Measurements from ENCODE around the gene ANTKMT. TPM values are rescaled to one million over a fixed set of nuclear protein-coding genes. Genes with fewer than 3 reads are reported as not detected.
A peak's percentile ranks its signal among the peaks of the same experiment; 100 is the strongest.

The ANTKMT gene
- total RNA-seq (2021; ENCODE audit: unreplicated experiment) = 93.6 TPM
- polyA plus RNA-seq (2012; ENCODE audit: insufficient read length) = 75.7 TPM
- Bru-seq, nascent RNA = percentile 59 among the genes with signal in this experiment
- percentile 75 among the genes with signal in this experiment for BruChase-seq, experiment 1, labeled RNA remaining after a 2-hour chase
- BruChase-seq, experiment 2, labeled RNA remaining after a 6-hour chase = percentile 89 among the genes with signal in this experiment
- long read RNA-seq, transcript FAM173A-207 (5 exons, 1,052 nt) = major isoform, 16 of 76 reads
- long read RNA-seq, partial matches to known transcripts = 20 of 76 reads
- long read RNA-seq, other reads (novel, unspliced or antisense) = 29 of 76 reads

GRCh38 chr16:720990-721764 is at the start of gene ANTKMT:
Gene ANTKMT, plus strand, starts transcription at chr16:721146. Its CDS starts 129 bp downstream, at chr16:721275.
- POLR2A ChIA-PET = interaction anchor here (0.6 to 1.2 kb wide), 2 partner anchors 9 to 285 kb away, joined by 5 to 8 read pairs; no protein-coding TSS in a partner anchor
- BruUV-seq (replicated peaks) = no TSS peak

GRCh38 chr16:671353-672131 is 49.4 kb upstream of the ANTKMT start:
- peaks cover 28% of the 10 kb centered on the region for H3K4me1 ChIP-seq (ENCODE audit: control insufficient read depth, insufficient read depth, low read length)
- POLR2A ChIA-PET = no interaction called here
- BruUV-seq (replicated peaks) = no TSS peak
- ATAC-seq (no peak), DNase-seq (ENCODE audit: low read depth, low spot score) (no peak)
- TF ChIP-seq REST (IDR thresholded peaks at IDR 0.05; ENCODE audit: insufficient read depth in 1 of 2, low read depth in 2 of 2, low read length in 1 of 2) = no peak
- no peak for TF ChIP-seq CTCF (IDR thresholded peaks at IDR 0.05)
- TF ChIP-seq SIN3A (IDR thresholded peaks at IDR 0.05; ENCODE audit: borderline replicate concordance, insufficient read depth, low read depth, low read length) = no peak
- TF ChIP-seq POLR2AphosphoS5 (IDR thresholded peaks at IDR 0.05; ENCODE audit: low read depth, low read length) = no peak
- TF ChIP-seq TCF7L2 (IDR thresholded peaks at IDR 0.05; ENCODE audit: low read depth, low read length) = no peak
- H3K27me3 ChIP-seq (ENCODE audit: control insufficient read depth, insufficient read depth, low read length) = no peaks in the 10 kb centered on the region
- CTCF ChIA-PET = no interaction called here
- intact Hi-C loops (cut with micrococcal nuclease; ENCODE audit: unreplicated experiment) = no loop called here
- no peak overlapping the region for H3K27ac ChIP-seq (ENCODE audit: low read length)
- in situ Hi-C loops (cut with HindIII; ENCODE audit: low pct_unique_long_range_greater_than_20kb, low sequenced_read_pairs) = no loop called here
- H3K36me3 ChIP-seq (ENCODE audit: control insufficient read depth, insufficient read depth, low read length) = peaks cover 3% of the 10 kb centered on the region; the same call in 1 of the 2 replicates
- no peak overlapping the region for H3K4me3 ChIP-seq (ENCODE audit: low read depth in 2 of 2, low read length in 2 of 2)
- no peaks in the 10 kb centered on the region for H3K9me3 ChIP-seq (ENCODE audit: control insufficient read depth, insufficient read depth, low read depth, low read length)

More at GRCh38 chr16:720990-721764, at the start of gene ANTKMT:
- Histone ChIP-seq H3K4me1 (ENCODE audit: control insufficient read depth, insufficient read depth, low read length) (peaks cover 45% of the 10 kb centered on the region), H3K27me3 (ENCODE audit: control insufficient read depth, insufficient read depth, low read length) (no peaks in the 10 kb centered on the region), H3K36me3 (ENCODE audit: control insufficient read depth, insufficient read depth, low read length) (no peaks in the 10 kb centered on the region; the same call in 1 of the 2 replicates), H3K4me3 (ENCODE audit: low read depth in 2 of 2, low read length in 2 of 2) (peak within 1 kb of the TSS; percentile 72 to 77), H3K9me3 (ENCODE audit: control insufficient read depth, insufficient read depth, low read depth, low read length) (no peaks in the 10 kb centered on the region), H3K27ac (ENCODE audit: low read length) (peak within 1 kb of the TSS; percentile 93)
- in situ Hi-C loops (cut with HindIII; ENCODE audit: low pct_unique_long_range_greater_than_20kb, low sequenced_read_pairs) (no loop called here), intact Hi-C loops (cut with micrococcal nuclease; ENCODE audit: unreplicated experiment) (no loop called here)
- ATAC-seq (peak; percentile 70), DNase-seq (ENCODE audit: low read depth, low spot score) (no peak)
- TF ChIP-seq POLR2AphosphoS5 (IDR thresholded peaks at IDR 0.05; ENCODE audit: low read depth, low read length) = peak; percentile 31
- TF ChIP-seq REST (IDR thresholded peaks at IDR 0.05; ENCODE audit: insufficient read depth in 1 of 2, low read depth in 2 of 2, low read length in 1 of 2) = peak in 1 of 2 experiments; percentile 66; a peak in 2 of 4 replicates
- no peak for TF ChIP-seq TCF7L2 (IDR thresholded peaks at IDR 0.05; ENCODE audit: low read depth, low read length)
- no peak for TF ChIP-seq SIN3A (IDR thresholded peaks at IDR 0.05; ENCODE audit: borderline replicate concordance, insufficient read depth, low read depth, low read length)
- CTCF ChIA-PET = interaction anchor here (0.6 to 1.1 kb wide), 3 partner anchors 9 to 88 kb away, joined by 3 read pairs; no protein-coding TSS in a partner anchor

Data from Panc1 (cell line).